Effector CD8-positive, alpha-beta T cell (primary cell): ENCODE data around the gene GALNT9.

Experiments used
- DNase-seq: peaks from one replicate; lab custom pipeline; 2025; lab: John Stamatoyannopoulos, UW

GALNT9 gene

GRCh38 chr12:132292328-132293319, 36.8 kb downstream of the GALNT9 start:
- no peak for DNase-seq

- DNase-seq = no peak
Measured at GRCh38 chr12:132291402-132292175, 37.8 kb downstream of the GALNT9 start.

GRCh38 chr12:132290203-132290540, 39.2 kb downstream of the GALNT9 start:
- DNase-seq = no peak

GRCh38 chr12:132289356-132290202, 39.8 kb downstream of the GALNT9 start:
- DNase-seq = no peak

- DNase-seq = no peak
Measured at GRCh38 chr12:132288516-132289215, 40.7 kb downstream of the GALNT9 start.

- DNase-seq = no peak
Measured at GRCh38 chr12:132287391-132288238, 41.8 kb downstream of the GALNT9 start.

GRCh38 chr12:132286912-132287311, 42.5 kb downstream of the GALNT9 start:
- no peak for DNase-seq

- DNase-seq = no peak
Measured at GRCh38 chr12:132285991-132286681, 43.3 kb downstream of the GALNT9 start.

GRCh38 chr12:132284827-132285741, 44.3 kb downstream of the GALNT9 start:
- DNase-seq = no peak

- DNase-seq = no peak
Measured at GRCh38 chr12:132284071-132284826, 45.1 kb downstream of the GALNT9 start.

GRCh38 chr12:132282950-132283771, 46.2 kb downstream of the GALNT9 start:
- DNase-seq = no peak

GRCh38 chr12:132282031-132282949, 47.1 kb downstream of the GALNT9 start:
- DNase-seq = no peak

- no peak for DNase-seq
Measured at GRCh38 chr12:132281038-132281437, 48.4 kb downstream of the GALNT9 start.

- no peak for DNase-seq
Measured at GRCh38 chr12:132280406-132280805, 49.0 kb downstream of the GALNT9 start.

GRCh38 chr12:132279930-132280329, 49.5 kb downstream of the GALNT9 start:
- DNase-seq = no peak
